Transverse colon (tissue), 4 donors: ENCODE results near the gene NUDT4. TPM values are rescaled to one million over a fixed set of nuclear protein-coding genes. Genes with fewer than 3 reads are reported as not detected.

ENCODE experiments used
- DNase-seq: peaks from one replicate; pipeline ENCODE4 v3.0.0-alpha.2; 2019
- H3K27ac ChIP-seq, 4 donors: fragments of 200-600 bp; sonication (generic); 2 replicates each; pipeline ENCODE4 v1.5.1; 2016 to 2018; ENCODE audit warnings: inconsistent platforms in 4 of 4
- H3K27me3 ChIP-seq: fragments of 200-600 bp; sonication (generic); 2 replicates; pipeline ENCODE4 v1.5.1; 2017; ENCODE audit warnings: inconsistent platforms
- H3K36me3 ChIP-seq, 4 donors: fragments of 200-600 bp; sonication (generic); 2 replicates each; pipeline ENCODE4 v1.5.1; 2017 to 2019; ENCODE audit warnings: inconsistent platforms in 4 of 4
- H3K4me1 ChIP-seq, 4 donors: fragments of 200-600 bp; sonication (generic); 2 replicates each; pipeline ENCODE4 v1.5.1; 2017 to 2020; ENCODE audit warnings: inconsistent platforms in 4 of 4
- H3K4me3 ChIP-seq, 4 donors: fragments of 200-600 bp; sonication (generic); 1 replicate in 1 of 4; 2 replicates in 3 of 4; pipeline versions ENCODE4 v1.5.1 to v1.6.1; 2017 to 2019; ENCODE audit warnings: inconsistent platforms in 4 of 4
- H3K9me3 ChIP-seq, 2 donors: fragments of 200-600 bp; sonication (generic); 2 replicates each; pipeline ENCODE4 v1.5.1; 2017 to 2019; ENCODE audit warnings: inconsistent platforms in 2 of 2
- CTCF ChIP-seq, 5 experiments: fragments of 200-600 bp in 3 of 5; fragments of 450-650 bp in 2 of 5; sonication (generic) in 3 of 5; IDR thresholded peaks; 1 replicate in 2 of 5; 2 replicates in 3 of 5; pipeline ENCODE4 v1.5.1; 2016 to 2017; ENCODE audit warnings: antibody characterized with exemption in 5 of 5, inconsistent platforms in 3 of 5, mild to moderate bottlenecking in 2 of 5, moderate library complexity in 1 of 5
- EP300 ChIP-seq: sonication (generic); formaldehyde crosslinking; IDR thresholded peaks from one replicate; pipeline ENCODE4 v1.6.1; 2017; ENCODE audit warnings: antibody characterized with exemption, low read depth
- POLR2A ChIP-seq: fragments of 450-650 bp; IDR thresholded peaks from one replicate; pipeline ENCODE4 v1.6.1; 2016; ENCODE audit warnings: antibody characterized with exemption, mild to moderate bottlenecking, moderate library complexity
- POLR2AphosphoS5 ChIP-seq, 3 donors: sonication (generic); formaldehyde crosslinking; IDR thresholded peaks; one replicate each; pipeline ENCODE4 v1.6.1; 2016; ENCODE audit warnings: antibody characterized with exemption in 3 of 3
- WGBS, 2 donors: methylation state at CpG; one replicate each; pipeline ENCODE4 v1.1.5; 2018; ENCODE audit warnings: low coverage in 1 of 2; 5-methylcytosine and 5-hydroxymethylcytosine counted together
- in situ Hi-C, 4 donors: fragments of 200-750 bp; cut with MboI; loops; one replicate each; pipeline versions ENCODE4 v1.15.0 to v1.15.1; 2017; ENCODE audit warnings: low sequenced_read_pairs in 3 of 4, low pct_ligation_motif_present in 1 of 4, low pct_unique_long_range_greater_than_20kb in 1 of 4
- intact Hi-C: fragments of 100-400 bp; cut with DNase I; formaldehyde crosslinking; loops from one replicate; pipeline ENCODE4 v1.15.1; 2023; ENCODE audit warnings: low total_unique reads
- total RNA-seq, 4 donors: library from RNA; depleted of rRNA; stranded (reverse); fragments of >200 nt; gene quantifications; one replicate each; pipeline ENCODE4 v1.1.0, GENCODE V29; 2016

Gene NUDT4
- total RNA-seq, 4 donors from 2014 or later: 65.3 to 111 (median 90.9) TPM

GRCh38 chr12:93368766-93369165, 9.0 kb upstream of the NUDT4 start:
- TF ChIP-seq CTCF (IDR thresholded peaks at IDR 0.05): no peak
- TF ChIP-seq POLR2AphosphoS5 (IDR thresholded peaks at IDR 0.05): no peak
- no peak for TF ChIP-seq EP300
- TF ChIP-seq POLR2A: no peak
- WGBS, 2 donors: 97 to 100% methylated on average over 3 of the region's 3 CpGs
- intact Hi-C loops: no loop called here
- H3K27ac ChIP-seq: no peak overlapping the region
- no peaks in the 10 kb centered on the region for H3K27me3 ChIP-seq
- H3K36me3 ChIP-seq: no peaks in the 10 kb centered on the region
- H3K4me3 ChIP-seq: no peak overlapping the region
- peaks cover 0 to 5% (median under 1%) of the 10 kb centered on the region in 4 donors for H3K4me1 ChIP-seq
- no peak for DNase-seq
- H3K9me3 ChIP-seq: no peaks in the 10 kb centered on the region
- in situ Hi-C loops: no loop called here

GRCh38 chr12:93369505-93369904, 8.2 kb upstream of the NUDT4 start:
- H3K4me3 ChIP-seq: no peak overlapping the region
- no peaks in the 10 kb centered on the region for H3K9me3 ChIP-seq
- H3K27ac ChIP-seq: no peak overlapping the region
- peaks cover 0 to 10% (median 4%) of the 10 kb centered on the region in 4 donors for H3K4me1 ChIP-seq
- in situ Hi-C loops (no loop called here), intact Hi-C loops (no loop called here)
- no peak for DNase-seq
- H3K27me3 ChIP-seq: no peaks in the 10 kb centered on the region
- TF ChIP-seq EP300 (no peak), CTCF (IDR thresholded peaks at IDR 0.05) (no peak), POLR2A (no peak), POLR2AphosphoS5 (IDR thresholded peaks at IDR 0.05) (no peak)
- no peaks in the 10 kb centered on the region for H3K36me3 ChIP-seq

GRCh38 chr12:93370947-93371346, 6.8 kb upstream of the NUDT4 start:
- 97% methylated on average over 6 of the region's 6 CpGs; no CpG with 5 or more reads in 1 of the 2 donors for WGBS, 2 donors
- no peak overlapping the region for H3K27ac ChIP-seq
- intact Hi-C loops (no loop called here), in situ Hi-C loops (no loop called here)
- no peak for DNase-seq
- H3K36me3 ChIP-seq: no peaks in the 10 kb centered on the region
- H3K9me3 ChIP-seq: no peaks in the 10 kb centered on the region
- TF ChIP-seq POLR2A: no peak
- no peak for TF ChIP-seq CTCF (IDR thresholded peaks at IDR 0.05)
- no peak for TF ChIP-seq POLR2AphosphoS5 (IDR thresholded peaks at IDR 0.05)
- no peak for TF ChIP-seq EP300
- H3K27me3 ChIP-seq: no peaks in the 10 kb centered on the region
- H3K4me1 ChIP-seq: peaks cover 3 to 18% (median 10%) of the 10 kb centered on the region in 4 donors
- no peak overlapping the region for H3K4me3 ChIP-seq

GRCh38 chr12:93373961-93374656, 3.6 kb upstream of the NUDT4 start:
- Histone ChIP-seq H3K27me3 (no peaks in the 10 kb centered on the region), H3K27ac (peak overlapping the region; percentile 43 to 68 (median 62)), H3K9me3 (no peaks in the 10 kb centered on the region), H3K4me1 (peaks cover 10 to 33% (median 23%) of the 10 kb centered on the region in 4 donors), H3K4me3 (no peak overlapping the region), H3K36me3 (no peaks in the 10 kb centered on the region)
- in situ Hi-C loops: no loop called here
- DNase-seq: peak; percentile 35
- 33 to 52% methylated on average over 2 of the region's 2 CpGs for WGBS, 2 donors
- TF ChIP-seq POLR2AphosphoS5 (IDR thresholded peaks at IDR 0.05) (peak in 1 of 3 donors; percentile 65), EP300 (no peak), POLR2A (no peak), CTCF (IDR thresholded peaks at IDR 0.05) (no peak)
- intact Hi-C loops: no loop called here
